ENCODE data around the gene TEX48.

GRCh38 chr9:114668146-114668545 is 13.8 kb downstream of the TEX48 start:
- TF ChIP-seq TAF1 (IDR thresholded peaks at IDR 0.05; ENCODE audit: borderline replicate concordance, insufficient read depth, low read length) (no peak), SIN3A (IDR thresholded peaks at IDR 0.05; ENCODE audit: borderline replicate concordance, insufficient read depth, low read length) (no peak)
- TF ChIP-seq, protein P1, sequence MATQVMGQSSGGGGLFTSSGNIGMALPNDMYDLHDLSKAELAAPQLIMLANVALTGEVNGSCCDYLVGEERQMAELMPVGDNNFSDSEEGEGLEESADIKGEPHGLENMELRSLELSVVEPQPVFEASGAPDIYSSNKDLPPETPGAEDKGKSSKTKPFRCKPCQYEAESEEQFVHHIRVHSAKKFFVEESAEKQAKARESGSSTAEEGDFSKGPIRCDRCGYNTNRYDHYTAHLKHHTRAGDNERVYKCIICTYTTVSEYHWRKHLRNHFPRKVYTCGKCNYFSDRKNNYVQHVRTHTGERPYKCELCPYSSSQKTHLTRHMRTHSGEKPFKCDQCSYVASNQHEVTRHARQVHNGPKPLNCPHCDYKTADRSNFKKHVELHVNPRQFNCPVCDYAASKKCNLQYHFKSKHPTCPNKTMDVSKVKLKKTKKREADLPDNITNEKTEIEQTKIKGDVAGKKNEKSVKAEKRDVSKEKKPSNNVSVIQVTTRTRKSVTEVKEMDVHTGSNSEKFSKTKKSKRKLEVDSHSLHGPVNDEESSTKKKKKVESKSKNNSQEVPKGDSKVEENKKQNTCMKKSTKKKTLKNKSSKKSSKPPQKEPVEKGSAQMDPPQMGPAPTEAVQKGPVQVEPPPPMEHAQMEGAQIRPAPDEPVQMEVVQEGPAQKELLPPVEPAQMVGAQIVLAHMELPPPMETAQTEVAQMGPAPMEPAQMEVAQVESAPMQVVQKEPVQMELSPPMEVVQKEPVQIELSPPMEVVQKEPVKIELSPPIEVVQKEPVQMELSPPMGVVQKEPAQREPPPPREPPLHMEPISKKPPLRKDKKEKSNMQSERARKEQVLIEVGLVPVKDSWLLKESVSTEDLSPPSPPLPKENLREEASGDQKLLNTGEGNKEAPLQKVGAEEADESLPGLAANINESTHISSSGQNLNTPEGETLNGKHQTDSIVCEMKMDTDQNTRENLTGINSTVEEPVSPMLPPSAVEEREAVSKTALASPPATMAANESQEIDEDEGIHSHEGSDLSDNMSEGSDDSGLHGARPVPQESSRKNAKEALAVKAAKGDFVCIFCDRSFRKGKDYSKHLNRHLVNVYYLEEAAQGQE (IDR thresholded peaks at IDR 0.05; ENCODE audit: insufficient read depth in 1 of 2, low read depth in 2 of 2, low read length in 2 of 2): no peak

Data from PFSK-1 (cell line).